Bronchial epithelial cell (primary cell): ENCODE results near the gene KRT8. TPM values are rescaled to one million over a fixed set of nuclear protein-coding genes. Genes with fewer than 3 reads are reported as not detected.

ENCODE experiments used
- DNase-seq: peaks from one replicate; pipeline ENCODE4 v3.0.0-alpha.2; 2010; ENCODE audit warnings: low read depth
- FAIRE-seq: peaks from 2 replicates; lab custom pipeline; 2011; peaks lifted over from hg19 to GRCh38; lab: Jason Lieb, UNC
- H3K27me3 ChIP-seq: 2 replicates; pipeline ENCODE4 v1.5.1; 2011; ENCODE audit warnings: low read length; ENCODE audit not compliant: control insufficient read depth, insufficient read depth
- H3K36me3 ChIP-seq: 2 replicates; pipeline ENCODE4 v1.5.1; 2011; ENCODE audit warnings: low read length; ENCODE audit not compliant: control insufficient read depth, insufficient read depth
- H3K4me3 ChIP-seq: 2 replicates; pipeline ENCODE4 v1.5.1; 2011; ENCODE audit warnings: mild to moderate bottlenecking, low read depth, low read length, control low read depth
- CTCF ChIP-seq: IDR thresholded peaks from 2 replicates; pipeline ENCODE4 v1.5.1; 2011; ENCODE audit warnings: mild to moderate bottlenecking, moderate library complexity, low read length, control low read depth, inconsistent platforms; ENCODE audit not compliant: insufficient read depth, severe bottlenecking
- total RNA-seq: library from RNA; depleted of rRNA; stranded (reverse); fragments of >200 nt; gene quantifications from 2 replicates; pipeline ENCODE4 v1.2.1, GENCODE V29; 2014

The KRT8 gene
- total RNA-seq, 1 donor from 2014 or later = 146 TPM

- H3K4me3 ChIP-seq = no peak overlapping the region
- H3K36me3 ChIP-seq = no peaks in the 10 kb centered on the region
- H3K27me3 ChIP-seq = no peaks in the 10 kb centered on the region
- FAIRE-seq (no peak), DNase-seq (no peak)
- TF ChIP-seq CTCF = no peak
Observed at GRCh38 chr12:52909331-52909730, 4.5 kb upstream of the KRT8 start.

- FAIRE-seq = no peak
- Histone ChIP-seq H3K27me3 (no peaks in the 10 kb centered on the region), H3K36me3 (no peaks in the 10 kb centered on the region), H3K4me3 (no peak overlapping the region)
- no peak for TF ChIP-seq CTCF
- DNase-seq = peak; percentile 64
Observed at GRCh38 chr12:52907092-52907810, 2.4 kb upstream of the KRT8 start.

GRCh38 chr12:52906191-52906601 is 1.3 kb upstream of the KRT8 start:
- TF ChIP-seq CTCF = no peak
- FAIRE-seq (no peak), DNase-seq (peak; percentile 85)
- no peaks in the 10 kb centered on the region for H3K27me3 ChIP-seq
- H3K36me3 ChIP-seq = peaks cover 8% of the 10 kb centered on the region
- H3K4me3 ChIP-seq = no peak overlapping the region

GRCh38 chr12:52903855-52904508 is 894 bp downstream of the KRT8 start:
- no peak for DNase-seq
- no peak for FAIRE-seq
- no peaks in the 10 kb centered on the region for H3K27me3 ChIP-seq
- peak overlapping the region; percentile 59 for H3K4me3 ChIP-seq
- peaks cover 22% of the 10 kb centered on the region for H3K36me3 ChIP-seq
- TF ChIP-seq CTCF = no peak

- TF ChIP-seq CTCF = no peak
- Histone ChIP-seq H3K36me3 (peaks cover 23% of the 10 kb centered on the region), H3K27me3 (no peaks in the 10 kb centered on the region), H3K4me3 (peak overlapping the region; percentile 59)
- DNase-seq (no peak), FAIRE-seq (no peak)
Observed at GRCh38 chr12:52903285-52903854, 1.5 kb downstream of the KRT8 start.
